GM18870 (cell line): ENCODE measurements around the gene PON2.
"Not testable (repeated sequence)": the region's sequence is repeated elsewhere in the genome, so short reads cannot be mapped to it uniquely, and the experiment has no call there.

Source experiments
- ATAC-seq: cut with Tn5 transposase; IDR thresholded peaks from one replicate; pipeline ENCODE4 v1.9.1; 2021; ENCODE audit warnings: moderate library complexity; ENCODE audit not compliant: unreplicated experiment

The PON2 gene

DNA sequence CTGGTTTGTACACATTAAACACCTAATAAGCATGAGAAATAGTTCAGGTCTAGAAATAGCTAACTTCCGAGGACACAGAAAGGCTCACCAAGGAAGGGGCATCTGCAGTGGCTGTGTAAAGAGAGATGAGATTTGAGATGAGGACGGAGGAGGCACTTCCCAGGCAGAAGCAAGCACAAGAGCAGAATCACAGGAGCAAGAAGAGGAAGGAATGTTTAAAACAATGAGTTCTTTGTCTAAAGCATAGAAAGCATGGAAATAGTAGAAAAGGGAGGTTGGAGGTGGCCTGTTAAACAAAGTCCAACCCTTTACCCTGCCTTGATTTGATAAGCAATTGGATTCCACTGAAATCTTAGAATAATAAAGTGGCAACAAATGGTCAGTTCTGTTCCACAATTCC lies 27.1 kb downstream of the PON2 start:
- ATAC-seq: no peak

DNA sequence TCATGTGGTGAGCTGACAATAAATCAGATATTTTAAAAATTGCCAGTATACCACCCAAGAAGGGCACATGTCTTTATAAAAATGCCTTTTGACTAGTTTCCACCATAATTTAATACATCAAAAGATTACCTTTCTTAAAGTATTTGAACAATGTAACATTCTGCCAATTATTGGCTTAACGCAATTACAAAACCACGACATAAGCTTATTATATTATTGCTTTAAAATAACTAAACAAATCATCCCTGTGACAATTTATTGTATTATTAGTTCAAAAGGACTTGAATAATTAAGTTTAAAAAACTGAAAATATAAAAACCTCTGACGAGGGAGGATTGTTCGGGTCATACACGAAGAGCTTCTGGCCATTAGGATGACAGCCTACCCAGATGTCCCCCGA lies 29.0 kb downstream of the PON2 start:
- ATAC-seq: no peak

DNA sequence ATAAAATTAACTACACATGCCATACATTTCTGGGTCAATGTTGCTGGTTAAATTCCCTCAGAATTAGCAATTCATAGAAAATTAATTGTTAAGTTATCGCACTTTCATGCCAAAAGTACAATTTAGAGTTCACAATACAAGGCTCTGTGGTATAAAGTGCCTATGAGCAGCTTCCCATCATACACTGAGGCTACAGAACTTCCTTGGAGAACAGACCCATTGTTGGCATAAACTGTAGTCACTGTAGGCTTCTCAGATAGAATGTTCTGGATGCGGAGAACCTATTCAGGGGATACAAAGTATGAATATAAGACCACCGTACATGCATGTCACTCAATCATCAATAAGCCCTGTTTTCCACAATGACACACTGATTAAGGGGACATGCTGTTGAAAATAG lies 29.6 kb downstream of the PON2 start:
- no peak for ATAC-seq

DNA sequence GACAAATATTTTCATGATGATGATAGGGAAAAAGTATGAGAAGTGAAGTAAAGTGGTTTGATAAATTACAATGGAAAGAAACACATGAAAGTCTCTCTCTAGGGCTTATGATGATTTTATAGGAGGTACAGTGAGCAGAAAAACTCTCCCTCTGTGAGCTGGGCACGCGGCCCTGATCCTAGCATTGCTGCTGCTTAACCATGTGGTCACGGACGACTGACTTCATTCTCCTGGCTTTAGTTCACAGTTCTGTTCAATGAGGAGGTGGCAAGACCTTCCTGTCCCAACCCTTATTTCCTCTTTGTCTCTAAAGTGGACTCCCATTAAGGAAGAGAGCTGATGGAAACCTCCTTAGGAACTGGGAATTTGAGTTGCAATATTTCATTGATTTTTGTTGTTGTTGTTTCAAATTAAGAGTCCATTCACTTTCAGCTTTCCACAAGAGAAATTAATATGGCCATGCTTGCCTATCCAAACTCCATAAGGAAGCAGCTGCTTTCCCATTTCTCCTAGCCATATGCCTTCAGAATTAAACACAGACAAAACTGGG lies 30.4 kb downstream of the PON2 start:
- no peak for ATAC-seq

GRCh38 chr7:95398155-95398940 lies 36.5 kb downstream of the PON2 start:
- no peak for ATAC-seq

- ATAC-seq: no peak
Observed at GRCh38 chr7:95397381-95397780, 37.4 kb downstream of the PON2 start.

- no peak for ATAC-seq
Observed at GRCh38 chr7:95396136-95397032, 38.4 kb downstream of the PON2 start, which contains the start of gene PON3. Gene PON3 (minus strand): TSS chr7:95396375. CDS start chr7:95396350, 25 bp downstream.

GRCh38 chr7:95395755-95396135 lies 39.1 kb downstream of the PON2 start:
- ATAC-seq: no peak

DNA sequence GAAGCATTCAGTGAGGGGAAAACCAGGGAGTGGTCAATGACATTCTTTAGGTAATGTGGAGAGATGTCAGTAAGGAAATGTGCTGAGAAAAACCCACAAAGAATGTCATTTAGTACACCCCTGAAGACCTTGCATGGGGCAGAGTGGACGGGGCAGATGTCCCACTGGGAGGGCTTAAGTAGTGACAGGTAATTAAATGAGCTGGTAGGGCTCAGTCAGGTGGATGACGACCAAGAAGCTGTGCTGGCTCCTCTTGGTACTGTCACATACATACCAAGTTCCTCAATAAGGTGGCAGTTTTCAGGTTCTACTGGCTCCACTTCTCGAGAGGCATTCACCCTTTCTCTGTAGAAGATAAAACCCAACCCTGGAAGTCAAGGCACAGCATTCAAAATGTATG lies 40.5 kb downstream of the PON2 start:
- ATAC-seq: no peak

DNA sequence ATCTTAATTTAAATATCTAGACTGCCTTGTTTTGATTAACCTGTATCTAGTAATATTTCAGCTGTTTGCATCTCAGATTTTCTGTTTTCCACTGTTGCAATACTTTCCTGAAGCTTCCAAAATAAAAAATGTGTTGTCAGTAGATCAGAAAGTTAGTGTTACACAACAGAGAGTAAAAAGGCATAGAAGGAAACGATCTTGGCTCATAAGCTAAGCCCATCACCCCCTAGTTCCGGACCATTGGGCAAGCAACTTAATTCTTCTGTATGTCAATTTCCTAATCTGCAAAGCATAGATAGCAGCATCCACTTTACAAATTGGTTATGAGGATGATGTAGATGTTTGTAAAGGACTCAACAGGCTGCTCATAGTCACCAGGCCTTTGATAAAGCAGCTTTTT lies 43.1 kb downstream of the PON2 start:
- ATAC-seq: no peak

GRCh38 chr7:95389516-95389915 lies 45.3 kb downstream of the PON2 start:
- ATAC-seq: no peak

GRCh38 chr7:95379457-95379856 lies 55.4 kb downstream of the PON2 start:
- ATAC-seq: not testable (repeated sequence)

DNA sequence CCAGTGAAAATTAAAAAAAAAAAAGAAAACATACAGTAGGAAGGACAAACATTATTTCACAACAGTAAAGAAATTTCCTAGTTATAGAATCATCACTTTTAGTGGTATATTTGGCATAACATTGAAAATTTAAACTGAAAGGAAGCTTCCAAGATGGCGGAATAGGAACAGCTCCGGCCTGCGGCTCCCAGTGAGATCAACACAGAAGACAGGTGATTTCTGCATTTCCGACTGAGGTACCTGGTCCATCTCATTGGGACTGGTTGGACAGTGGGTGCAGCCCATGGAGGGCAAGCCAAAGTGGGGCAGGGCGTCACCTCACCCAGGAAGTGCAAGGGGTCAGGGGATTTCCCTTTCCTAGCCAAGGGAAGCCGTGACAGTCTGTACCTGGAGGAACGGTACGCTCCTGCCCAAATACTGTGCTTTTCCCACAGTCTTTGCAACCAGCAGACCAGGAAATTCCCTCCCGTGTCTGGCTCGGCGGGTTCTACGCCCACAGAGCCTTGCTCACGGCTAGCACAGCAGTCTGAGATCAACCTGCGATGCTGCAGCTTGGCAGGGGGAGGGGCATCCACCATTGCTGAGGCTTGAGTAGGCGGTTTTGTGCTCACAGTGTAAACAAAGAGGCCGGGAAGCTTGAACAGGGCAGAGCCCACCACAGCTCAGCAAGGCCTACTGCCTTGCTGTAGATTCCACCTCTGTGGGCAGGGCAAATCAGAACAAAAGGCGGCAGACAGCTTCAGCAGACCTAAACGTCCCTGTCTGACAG lies 58.0 kb downstream of the PON2 start:
- ATAC-seq: no peak

GRCh38 chr7:95375591-95376257 lies 59.1 kb downstream of the PON2 start:
- ATAC-seq: no peak

DNA sequence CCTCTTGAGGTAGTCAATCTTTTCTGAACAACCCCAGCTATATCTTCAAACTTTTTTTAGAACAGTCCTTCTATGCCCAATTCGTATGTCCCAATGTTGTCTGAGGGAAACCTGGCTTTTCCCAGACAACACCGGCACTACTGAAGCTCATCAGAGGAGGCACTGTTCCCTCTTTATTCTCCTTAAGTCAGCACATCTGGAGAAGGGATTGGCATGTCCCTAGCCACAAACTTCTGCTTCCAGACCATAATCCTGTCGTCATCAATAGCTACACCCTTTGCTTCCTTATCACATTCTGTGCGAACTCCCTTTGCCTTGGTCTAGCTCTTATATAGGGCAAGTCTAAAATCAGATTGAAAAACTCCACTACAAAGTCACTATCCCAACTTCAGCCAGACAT lies 61.5 kb downstream of the PON2 start:
- no peak for ATAC-seq

DNA sequence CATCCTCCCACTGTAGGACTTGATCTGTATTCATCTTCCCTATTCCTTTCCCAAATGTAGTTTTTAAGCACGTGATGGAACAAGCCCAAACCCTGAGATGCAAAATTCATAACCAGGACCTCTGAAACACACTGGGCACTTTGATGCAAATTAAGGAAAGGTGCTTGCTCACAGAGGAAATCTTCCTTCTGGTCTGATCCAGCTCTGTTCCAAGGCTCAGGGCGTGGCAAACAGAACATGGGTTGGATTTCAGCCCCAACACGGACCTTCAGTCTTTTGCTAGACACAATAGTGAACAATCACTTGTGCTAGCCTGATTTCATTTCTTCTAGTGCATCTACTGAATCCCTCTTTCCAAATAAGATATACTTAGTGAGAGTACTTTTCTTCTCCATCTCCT lies 66.6 kb downstream of the PON2 start:
- ATAC-seq: no peak

- ATAC-seq: no peak
Observed at GRCh38 chr7:95367606-95368005, 67.2 kb downstream of the PON2 start.

DNA sequence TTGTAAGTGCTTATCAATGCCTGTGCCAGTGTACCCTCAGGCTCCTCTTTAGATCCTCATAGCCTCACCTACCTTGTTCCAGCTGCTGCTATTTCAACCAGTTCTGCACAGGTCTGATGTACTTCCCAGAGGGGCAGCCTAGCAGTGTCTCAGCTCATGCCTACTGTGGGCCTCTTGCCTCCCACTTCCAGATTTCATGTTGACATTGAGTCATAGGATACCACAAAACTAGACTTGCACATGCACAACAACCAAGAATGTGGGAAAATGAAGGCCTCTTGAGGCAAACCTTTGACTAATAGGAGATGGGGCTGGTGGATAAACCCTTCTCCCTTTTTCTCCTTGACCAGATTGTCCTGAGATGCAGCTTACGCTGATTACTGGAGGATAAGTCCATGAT lies 69.7 kb downstream of the PON2 start:
- no peak for ATAC-seq

DNA sequence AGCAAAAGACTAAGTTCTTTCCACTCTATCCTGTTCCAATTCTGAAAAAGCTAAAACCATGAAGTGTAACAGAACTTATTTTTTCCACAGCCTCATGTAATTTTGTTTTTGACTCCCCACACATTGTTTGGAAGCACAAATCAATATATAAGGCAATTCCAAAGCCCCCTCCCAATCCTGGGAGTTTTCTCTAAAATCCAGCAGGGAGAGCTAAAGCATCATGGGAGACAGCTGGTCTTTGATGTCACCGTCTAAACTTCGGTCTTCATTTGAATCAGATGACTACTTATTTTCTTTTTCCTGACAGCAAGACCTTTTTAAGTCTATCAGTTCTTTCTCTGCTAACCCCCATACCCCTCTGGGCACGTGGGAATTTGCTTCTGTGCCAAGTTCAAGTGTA lies 77.2 kb downstream of the PON2 start:
- ATAC-seq: no peak
